Ishikawa (cell line): Measurements from ENCODE around the gene CCDC38.

Experiments used
- CEBPB ChIP-seq: IDR thresholded peaks from 2 replicates; pipeline ENCODE4 v1.6.1; 2012
- CREB1 ChIP-seq: IDR thresholded peaks from 2 replicates; pipeline ENCODE4 v1.6.1; 2012; ENCODE audit warnings: low read depth
- EP300 ChIP-seq: IDR thresholded peaks from 2 replicates; pipeline ENCODE4 v1.6.1; 2012; ENCODE audit warnings: borderline replicate concordance
- FOXM1 ChIP-seq: IDR thresholded peaks from 2 replicates; pipeline ENCODE4 v1.6.1; 2012; ENCODE audit warnings: low read depth, borderline replicate concordance
- MAX ChIP-seq: IDR thresholded peaks from 2 replicates; pipeline ENCODE4 v1.6.1; 2012
- NFIC ChIP-seq: IDR thresholded peaks from 2 replicates; pipeline ENCODE4 v1.6.1; 2012
- RAD21 ChIP-seq: IDR thresholded peaks from 2 replicates; pipeline ENCODE4 v1.6.1; 2012; ENCODE audit warnings: low read depth
- REST ChIP-seq: IDR thresholded peaks from 2 replicates; pipeline ENCODE4 v1.6.1; 2012; ENCODE audit warnings: low read depth, mild to moderate bottlenecking
- TAF1 ChIP-seq: IDR thresholded peaks from 2 replicates; pipeline ENCODE4 v1.6.1; 2012; ENCODE audit warnings: low read depth, mild to moderate bottlenecking
- TCF12 ChIP-seq: IDR thresholded peaks from 2 replicates; pipeline ENCODE4 v1.6.1; 2012; ENCODE audit warnings: low read depth
- TEAD4 ChIP-seq: IDR thresholded peaks from 2 replicates; pipeline ENCODE4 v1.6.1; 2012
- USF1 ChIP-seq: IDR thresholded peaks from 2 replicates; pipeline ENCODE4 v1.6.1; 2012
- ZBTB7A ChIP-seq: IDR thresholded peaks from 2 replicates; pipeline ENCODE4 v1.6.1; 2012; ENCODE audit warnings: low read depth

GRCh38 chr12:95870897-95871296 lies 71.5 kb downstream of the CCDC38 start:
- no peak for TF ChIP-seq EP300
- TF ChIP-seq CEBPB = no peak
- no peak for TF ChIP-seq REST
- TF ChIP-seq ZBTB7A = no peak
- TF ChIP-seq MAX = no peak
- TF ChIP-seq TAF1 = no peak
- TF ChIP-seq FOXM1 = no peak
- TF ChIP-seq RAD21 = no peak
- TF ChIP-seq TEAD4 = no peak
- TF ChIP-seq CREB1 = no peak
- no peak for TF ChIP-seq NFIC
- TF ChIP-seq TCF12 = no peak
- no peak for TF ChIP-seq USF1
